T47D (cell line): ENCODE measurements around the gene C6orf47.

Experiments
- DNase-seq, 2 experiments: peaks; one replicate each; pipeline versions ENCODE4 v3.0.0 to v3.0.0-alpha.2; 2011 to 2012; ENCODE audit warnings: low read depth in 1 of 2, low spot score in 1 of 2
- JUND ChIP-seq: IDR thresholded peaks from 2 replicates; pipeline ENCODE4 v1.6.1; 2012; ENCODE audit warnings: low read depth
- in situ Hi-C: cut with HindIII; loops from 2 replicates; pipeline ENCODE4 v1.10.0; 2016; ENCODE audit warnings: low sequenced_read_pairs, low pct_unique_long_range_greater_than_20kb

The C6orf47 gene

GRCh38 chr6:31632279-31632946, 28.2 kb downstream of the C6orf47 start:
- DNase-seq = no peak
- in situ Hi-C loops = no loop called here
- no peak for TF ChIP-seq JUND

- no peak for DNase-seq
- no peak for TF ChIP-seq JUND
- in situ Hi-C loops = no loop called here
Measured at GRCh38 chr6:31631681-31632278, 28.8 kb downstream of the C6orf47 start.

- no peak for DNase-seq
- no peak for TF ChIP-seq JUND
- in situ Hi-C loops = no loop called here
Measured at GRCh38 chr6:31631209-31631608, 29.4 kb downstream of the C6orf47 start.

DNA sequence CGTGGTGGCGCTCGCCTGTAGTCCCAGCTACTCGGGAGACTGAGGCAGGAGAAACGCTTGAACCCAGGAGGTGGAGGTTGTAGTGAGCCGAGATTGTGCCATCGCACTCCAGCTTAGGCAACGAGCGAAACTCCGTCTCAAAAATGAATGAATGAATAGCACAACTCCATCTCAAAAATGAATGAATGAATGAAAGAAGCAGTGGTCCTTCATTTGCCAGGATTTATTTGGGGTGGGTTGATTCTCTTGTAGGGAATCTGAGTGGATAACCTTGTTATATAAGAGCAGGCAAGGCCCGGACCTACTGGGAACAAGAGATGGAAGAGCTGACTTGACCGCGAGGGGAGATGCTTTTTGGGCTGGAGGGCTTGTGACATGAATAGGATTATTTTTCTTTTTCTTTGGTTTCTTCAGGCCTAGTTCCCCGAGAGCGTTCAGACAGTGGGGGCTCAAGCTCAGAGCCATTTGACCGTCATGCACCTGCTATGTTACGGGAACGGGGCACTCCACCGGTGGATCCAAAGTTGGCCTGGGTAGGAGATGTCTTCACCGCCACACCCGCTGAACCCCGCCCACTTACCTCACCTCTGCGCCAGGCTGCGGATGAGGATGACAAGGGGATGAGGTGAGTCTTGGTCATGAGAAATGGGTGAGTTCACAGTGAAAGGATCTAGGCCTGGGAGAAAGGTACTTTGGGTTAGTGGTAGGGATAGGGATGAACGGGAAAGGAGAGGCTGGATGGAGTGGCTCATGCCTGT, 30.2 kb downstream of the C6orf47 start:
- in situ Hi-C loops = no loop called here
- TF ChIP-seq JUND = no peak
- no peak for DNase-seq

DNA sequence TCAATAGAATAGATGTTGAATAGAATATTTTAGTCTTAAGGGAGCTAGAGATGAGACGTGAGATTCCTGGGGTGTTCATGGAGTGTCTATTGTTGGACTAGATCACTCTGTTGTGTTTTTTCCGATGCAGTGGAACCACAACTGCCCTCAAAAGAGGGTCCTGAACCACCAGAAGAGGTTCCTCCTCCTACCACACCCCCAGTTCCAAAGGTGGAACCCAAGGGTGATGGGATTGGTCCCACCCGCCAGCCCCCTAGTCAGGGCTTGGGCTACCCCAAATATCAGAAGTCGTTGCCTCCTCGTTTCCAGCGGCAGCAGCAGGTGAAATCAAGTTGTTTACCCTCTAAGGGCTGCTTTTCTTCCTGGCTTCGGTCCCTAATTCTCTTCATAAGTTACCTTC, 31.6 kb downstream of the C6orf47 start:
- DNase-seq = no peak
- TF ChIP-seq JUND = no peak
- in situ Hi-C loops = no loop called here

- DNase-seq = no peak
- in situ Hi-C loops = no loop called here
- TF ChIP-seq JUND = no peak
Measured at GRCh38 chr6:31627690-31628287, 32.8 kb downstream of the C6orf47 start.

GRCh38 chr6:31626952-31627351, 33.6 kb downstream of the C6orf47 start:
- TF ChIP-seq JUND = no peak
- in situ Hi-C loops = no loop called here
- DNase-seq = no peak

GRCh38 chr6:31624070-31624469, 36.5 kb downstream of the C6orf47 start:
- no peak for DNase-seq
- in situ Hi-C loops = no loop called here
- TF ChIP-seq JUND = no peak

GRCh38 chr6:31622684-31623091, 37.9 kb downstream of the C6orf47 start:
- no peak for TF ChIP-seq JUND
- DNase-seq = peak; percentile 58 to 90
- in situ Hi-C loops = no loop called here

DNA sequence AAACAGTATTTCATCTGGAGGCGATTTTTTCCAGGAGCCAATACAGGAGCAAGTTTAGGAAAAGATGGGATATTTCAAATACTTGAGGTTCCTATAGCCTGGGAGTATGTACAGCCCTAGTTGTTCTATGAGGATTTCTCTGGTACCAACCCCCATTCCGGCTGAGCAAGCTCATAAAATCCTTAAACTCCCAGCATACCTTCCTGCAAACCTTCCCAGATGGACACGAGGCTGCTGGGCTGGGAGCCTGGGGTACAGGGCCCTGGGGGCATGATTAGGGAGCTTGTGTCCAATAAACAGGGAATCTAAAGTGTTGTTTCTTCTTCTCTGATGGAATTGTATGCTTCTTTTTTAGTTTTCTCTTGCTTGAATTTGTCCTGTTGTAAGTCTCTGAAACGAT, 38.6 kb downstream of the C6orf47 start:
- in situ Hi-C loops = no loop called here
- DNase-seq = peak; percentile 66 to 81
- no peak for TF ChIP-seq JUND

DNA sequence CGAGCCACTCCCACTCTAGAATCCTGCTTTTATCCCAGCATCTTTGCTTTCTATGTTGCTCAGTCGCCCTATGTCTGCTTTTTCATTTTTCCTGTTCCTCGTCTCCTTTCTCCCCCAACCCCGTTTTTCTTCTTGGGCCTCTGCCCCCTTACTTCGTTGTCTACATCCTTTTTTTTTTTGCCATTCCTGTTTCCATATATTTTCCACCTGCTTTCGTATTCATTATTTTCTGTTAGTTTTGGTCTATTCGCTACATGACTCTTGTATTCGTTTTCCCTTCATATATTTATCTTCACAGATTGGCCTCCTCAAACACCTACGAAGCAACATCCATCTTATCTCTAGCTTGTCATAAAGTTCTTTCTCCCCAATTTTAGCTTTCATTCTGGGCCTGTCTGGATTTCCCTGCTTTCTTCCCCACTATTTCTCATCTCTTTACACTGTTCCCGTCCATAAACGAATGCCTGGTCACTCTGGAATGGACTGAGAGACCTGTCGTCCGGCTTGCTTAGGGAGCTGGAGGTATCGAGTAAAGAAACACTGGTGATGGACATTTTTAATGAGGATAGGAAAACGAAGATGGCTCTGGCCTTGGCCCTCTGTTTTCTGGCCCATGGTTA, 39.1 kb downstream of the C6orf47 start:
- no peak for TF ChIP-seq JUND
- in situ Hi-C loops = no loop called here
- no peak for DNase-seq

DNA sequence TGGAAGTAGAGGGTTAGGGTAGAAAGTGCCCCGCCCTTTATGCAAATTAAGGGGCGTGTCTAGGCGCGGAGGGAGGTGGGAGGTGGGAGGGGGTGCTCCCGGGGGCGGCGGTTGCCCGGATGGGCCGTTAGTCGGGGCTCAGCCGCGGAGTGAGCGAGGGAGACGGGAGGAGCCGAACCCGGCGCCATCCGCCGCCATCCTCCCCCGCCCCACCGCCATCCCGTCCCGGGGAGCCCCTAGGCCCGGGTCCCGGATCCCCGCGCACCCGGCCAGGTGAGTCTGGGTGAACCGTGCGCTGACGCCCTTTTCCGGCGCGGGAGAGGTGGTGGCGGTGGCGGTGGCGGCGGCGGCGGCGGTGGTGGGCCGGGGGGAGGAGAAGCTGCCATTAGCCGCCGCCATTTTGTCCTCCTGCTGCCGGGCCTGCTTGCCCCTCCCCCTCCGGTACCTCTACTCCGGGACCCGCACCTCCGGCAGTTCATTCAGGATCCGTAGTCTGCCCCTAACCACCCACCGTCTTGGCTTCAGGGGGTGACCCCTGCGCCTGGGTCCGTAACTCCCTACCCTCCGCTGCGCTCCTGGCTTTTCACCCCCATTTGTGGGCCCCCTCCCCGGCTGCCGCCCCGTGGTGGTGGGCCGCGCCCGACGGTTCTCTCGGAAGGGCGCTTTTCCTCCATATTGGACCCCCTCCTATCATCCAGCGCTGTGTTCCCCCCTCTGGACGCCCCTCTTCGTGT, 39.8 kb downstream of the C6orf47 start, which contains the start of gene PRRC2A:
Gene PRRC2A (plus strand): TSS at position 130 of the 734 bp plus-strand sequence. CDS start 2,075 bp downstream, outside the sequence.
- in situ Hi-C loops = no loop called here
- DNase-seq = peak in 1 of 2 experiments; percentile 52
- TF ChIP-seq JUND = no peak
